ENCODE data around the gene CSNK1A1. TPM values are rescaled to one million over a fixed set of nuclear protein-coding genes. Genes with fewer than 3 reads are reported as not detected.

CSNK1A1 gene
- polyA plus RNA-seq, 1 of the 3 experiments (the other 2 are of a cell fraction), result 70.7 TPM

GRCh38 chr5:149541893-149542292 lies 9.3 kb downstream of the CSNK1A1 start:
- H3K9me2 ChIP-seq, result no peaks in the 10 kb centered on the region
- ChIA-PET CTCF (interaction anchor here (0.5 to 1.0 kb wide), 3 partner anchors 9 to 100 kb away, joined by 3 read pairs; no protein-coding TSS in a partner anchor), POLR2A (no interaction called here)
- H3K4me1 ChIP-seq (ENCODE audit: control insufficient read depth in 1 of 2, insufficient read depth in 2 of 2, low read depth in 1 of 2, low read length in 1 of 2), result peaks cover under 1 to 4% of the 10 kb centered on the region in 2 experiments; a peak in 3 of 4 replicates
- H3K4me2 ChIP-seq, result no peak overlapping the region
- no peak for DNase-seq
- peaks cover 98% of the 10 kb centered on the region for H3K79me2 ChIP-seq (ENCODE audit: insufficient read depth)
- no peaks in the 10 kb centered on the region for H3K9me3 ChIP-seq
- 91% methylated on average over 6 of the region's 6 CpGs for WGBS (ENCODE audit: low lambda C conversion rate)
- H3K4me3 ChIP-seq (ENCODE audit: low read depth in 2 of 2, low read length in 1 of 2), result no peak overlapping the region
- peaks cover 91% of the 10 kb centered on the region for H4K20me1 ChIP-seq (ENCODE audit: insufficient read depth)
- H3F3A ChIP-seq (replicated peaks; ENCODE audit: insufficient read depth), result peaks cover 5% of the 10 kb centered on the region
- no peak overlapping the region for H2AFZ ChIP-seq (ENCODE audit: low read depth)
- no peaks in the 10 kb centered on the region for H3K27me3 ChIP-seq (ENCODE audit: insufficient read depth)
- H3K9ac ChIP-seq, result no peak overlapping the region
- H3K27ac ChIP-seq (ENCODE audit: low read depth in 2 of 2, low read length in 1 of 2), result no peak overlapping the region
- peaks cover 37 to 54% of the 10 kb centered on the region in 2 experiments for H3K36me3 ChIP-seq (replicated peaks in 1 of 2; ENCODE audit: control insufficient read depth in 1 of 2, insufficient read depth in 2 of 2, low read length in 1 of 2)
- no peak for TF ChIP-seq EZH2phosphoT487 (IDR thresholded peaks at IDR 0.05; ENCODE audit: borderline replicate concordance, low read depth)
- TF ChIP-seq RAD21 (IDR thresholded peaks at IDR 0.05; ENCODE audit: low read length), result no peak
- no peak for TF ChIP-seq TEAD4 (IDR thresholded peaks at IDR 0.05; ENCODE audit: borderline replicate concordance, insufficient read depth)

DNA sequence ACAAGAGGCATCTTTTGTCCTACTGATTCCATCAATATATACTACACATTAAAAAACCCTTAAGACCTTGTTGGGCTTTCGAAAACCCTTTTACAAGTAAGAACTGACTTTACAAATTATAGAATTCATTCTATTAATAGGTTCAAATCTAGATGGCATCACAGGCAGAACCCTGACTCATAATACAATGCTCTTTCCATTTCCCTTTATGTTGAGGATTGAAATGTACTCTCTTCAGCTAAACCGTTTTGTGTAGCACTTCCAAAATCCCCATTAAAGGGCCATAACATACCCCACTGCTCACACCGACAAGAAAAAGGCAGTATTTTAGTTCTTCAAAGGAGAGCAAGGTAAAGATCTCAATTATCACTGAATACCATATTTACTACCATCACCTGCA lies 11.2 kb downstream of the CSNK1A1 start:
- peaks cover 91% of the 10 kb centered on the region for H4K20me1 ChIP-seq (ENCODE audit: insufficient read depth)
- H3K4me3 ChIP-seq (ENCODE audit: low read depth in 2 of 2, low read length in 1 of 2), result no peak overlapping the region
- peaks cover 33 to 57% of the 10 kb centered on the region in 2 experiments for H3K36me3 ChIP-seq (replicated peaks in 1 of 2; ENCODE audit: control insufficient read depth in 1 of 2, insufficient read depth in 2 of 2, low read length in 1 of 2)
- H3K9ac ChIP-seq, result no peak overlapping the region
- POLR2A ChIA-PET, result no interaction called here
- CTCF ChIA-PET, result interaction anchor here (0.8 to 1.7 kb wide), 3 partner anchors 10 to 223 kb away, joined by 3 read pairs; partner anchors contain the start of gene CSNK1A1
- H3K9me2 ChIP-seq, result no peaks in the 10 kb centered on the region
- peaks cover 98% of the 10 kb centered on the region for H3K79me2 ChIP-seq (ENCODE audit: insufficient read depth)
- H3K27ac ChIP-seq (ENCODE audit: low read depth in 2 of 2, low read length in 1 of 2), result peak overlapping the region; percentile 4 to 6; a peak in 2 of 4 replicates
- TF ChIP-seq NRF1 (IDR thresholded peaks at IDR 0.05; ENCODE audit: low read depth, low read length) (no peak), TAF1 (IDR thresholded peaks at IDR 0.05; ENCODE audit: borderline replicate concordance, low read depth, low read length) (no peak), TCF12 (IDR thresholded peaks at IDR 0.05) (no peak), SMC3 (IDR thresholded peaks at IDR 0.05; ENCODE audit: low read depth, low read length) (no peak), ELF1 (IDR thresholded peaks at IDR 0.05) (no peak), FOXJ3 (CRISPR knock-in tag; IDR thresholded peaks at IDR 0.05) (no peak), ZBTB33 (IDR thresholded peaks at IDR 0.05; ENCODE audit: borderline replicate concordance, low read depth) (no peak), RFX5 (IDR thresholded peaks at IDR 0.05; ENCODE audit: low read length) (no peak)
- TF ChIP-seq, protein P1, sequence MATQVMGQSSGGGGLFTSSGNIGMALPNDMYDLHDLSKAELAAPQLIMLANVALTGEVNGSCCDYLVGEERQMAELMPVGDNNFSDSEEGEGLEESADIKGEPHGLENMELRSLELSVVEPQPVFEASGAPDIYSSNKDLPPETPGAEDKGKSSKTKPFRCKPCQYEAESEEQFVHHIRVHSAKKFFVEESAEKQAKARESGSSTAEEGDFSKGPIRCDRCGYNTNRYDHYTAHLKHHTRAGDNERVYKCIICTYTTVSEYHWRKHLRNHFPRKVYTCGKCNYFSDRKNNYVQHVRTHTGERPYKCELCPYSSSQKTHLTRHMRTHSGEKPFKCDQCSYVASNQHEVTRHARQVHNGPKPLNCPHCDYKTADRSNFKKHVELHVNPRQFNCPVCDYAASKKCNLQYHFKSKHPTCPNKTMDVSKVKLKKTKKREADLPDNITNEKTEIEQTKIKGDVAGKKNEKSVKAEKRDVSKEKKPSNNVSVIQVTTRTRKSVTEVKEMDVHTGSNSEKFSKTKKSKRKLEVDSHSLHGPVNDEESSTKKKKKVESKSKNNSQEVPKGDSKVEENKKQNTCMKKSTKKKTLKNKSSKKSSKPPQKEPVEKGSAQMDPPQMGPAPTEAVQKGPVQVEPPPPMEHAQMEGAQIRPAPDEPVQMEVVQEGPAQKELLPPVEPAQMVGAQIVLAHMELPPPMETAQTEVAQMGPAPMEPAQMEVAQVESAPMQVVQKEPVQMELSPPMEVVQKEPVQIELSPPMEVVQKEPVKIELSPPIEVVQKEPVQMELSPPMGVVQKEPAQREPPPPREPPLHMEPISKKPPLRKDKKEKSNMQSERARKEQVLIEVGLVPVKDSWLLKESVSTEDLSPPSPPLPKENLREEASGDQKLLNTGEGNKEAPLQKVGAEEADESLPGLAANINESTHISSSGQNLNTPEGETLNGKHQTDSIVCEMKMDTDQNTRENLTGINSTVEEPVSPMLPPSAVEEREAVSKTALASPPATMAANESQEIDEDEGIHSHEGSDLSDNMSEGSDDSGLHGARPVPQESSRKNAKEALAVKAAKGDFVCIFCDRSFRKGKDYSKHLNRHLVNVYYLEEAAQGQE (IDR thresholded peaks at IDR 0.05; ENCODE audit: low read depth, low read length), result no peak
- H3K4me2 ChIP-seq, result peak overlapping the region; percentile 45
- H3F3A ChIP-seq (replicated peaks; ENCODE audit: insufficient read depth), result peaks cover 6% of the 10 kb centered on the region
- peaks cover 0 to 2% of the 10 kb centered on the region in 2 experiments; a peak in 2 of 4 replicates for H3K4me1 ChIP-seq (ENCODE audit: control insufficient read depth in 1 of 2, insufficient read depth in 2 of 2, low read depth in 1 of 2, low read length in 1 of 2)
- no peaks in the 10 kb centered on the region for H3K27me3 ChIP-seq (ENCODE audit: insufficient read depth)
- no peak for DNase-seq
- WGBS (ENCODE audit: low lambda C conversion rate), result 59% methylated on average over 3 of the region's 3 CpGs
- H3K9me3 ChIP-seq, result no peaks in the 10 kb centered on the region
- no peak overlapping the region for H2AFZ ChIP-seq (ENCODE audit: low read depth)

Data from SK-N-SH (cell line).